GM19324 (cell line): ENCODE measurements around the gene ZNF284.
"Not testable (repeated sequence)": the region's sequence is repeated elsewhere in the genome, so short reads cannot be mapped to it uniquely, and the experiment has no call there.

ENCODE experiments used
- ATAC-seq: cut with Tn5 transposase; IDR thresholded peaks from one replicate; pipeline ENCODE4 v1.9.1; 2021; ENCODE audit warnings: mild to moderate bottlenecking, moderate library complexity; ENCODE audit not compliant: unreplicated experiment, low FRiP score

ZNF284 gene

DNA sequence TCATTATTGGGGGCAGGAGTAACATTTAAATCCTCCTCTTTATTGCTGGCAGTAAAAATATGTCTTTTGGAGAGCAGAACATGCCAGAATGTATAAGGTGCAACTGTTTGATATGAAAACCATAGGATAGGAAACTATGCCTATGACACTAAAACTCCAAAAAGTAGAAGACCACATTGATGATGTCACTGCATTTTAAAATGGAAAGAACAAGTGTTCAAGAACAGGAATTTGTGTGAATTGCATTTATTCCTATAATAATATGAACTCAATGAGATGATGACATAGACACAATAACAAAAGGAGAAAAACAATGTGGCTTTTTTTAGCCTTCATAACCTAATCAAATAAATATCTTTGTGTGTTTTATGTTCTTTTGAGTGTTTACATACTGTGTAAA, 37.5 kb downstream of the ZNF284 start:
- ATAC-seq, result no peak

- no peak for ATAC-seq
Measured at GRCh38 chr19:44111910-44112463, 40.0 kb downstream of the ZNF284 start.

DNA sequence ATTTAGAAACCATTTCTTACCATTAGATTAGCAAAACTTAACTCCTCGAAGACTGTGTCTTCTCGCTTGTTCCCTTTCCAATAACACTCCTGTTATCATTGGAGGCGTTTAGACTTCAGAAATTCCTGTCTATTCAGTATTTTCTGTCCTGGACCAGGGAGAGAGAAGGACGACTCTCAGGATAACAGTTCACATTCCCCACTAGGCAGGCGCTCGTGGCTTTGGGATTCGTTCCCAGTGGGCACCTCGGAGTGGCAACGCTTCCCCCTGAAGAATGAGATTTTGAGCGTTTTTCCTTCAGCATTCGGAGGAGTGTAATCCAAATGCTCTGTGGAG, 40.8 kb downstream of the ZNF284 start:
- ATAC-seq, result no peak

- peak; percentile 96 for ATAC-seq
Measured at GRCh38 chr19:44113138-44113783, 41.3 kb downstream of the ZNF284 start, which contains the start of gene ZNF225. Gene ZNF225 (plus strand): TSS chr19:44113399. CDS start chr19:44115828, 2,429 bp downstream.

DNA sequence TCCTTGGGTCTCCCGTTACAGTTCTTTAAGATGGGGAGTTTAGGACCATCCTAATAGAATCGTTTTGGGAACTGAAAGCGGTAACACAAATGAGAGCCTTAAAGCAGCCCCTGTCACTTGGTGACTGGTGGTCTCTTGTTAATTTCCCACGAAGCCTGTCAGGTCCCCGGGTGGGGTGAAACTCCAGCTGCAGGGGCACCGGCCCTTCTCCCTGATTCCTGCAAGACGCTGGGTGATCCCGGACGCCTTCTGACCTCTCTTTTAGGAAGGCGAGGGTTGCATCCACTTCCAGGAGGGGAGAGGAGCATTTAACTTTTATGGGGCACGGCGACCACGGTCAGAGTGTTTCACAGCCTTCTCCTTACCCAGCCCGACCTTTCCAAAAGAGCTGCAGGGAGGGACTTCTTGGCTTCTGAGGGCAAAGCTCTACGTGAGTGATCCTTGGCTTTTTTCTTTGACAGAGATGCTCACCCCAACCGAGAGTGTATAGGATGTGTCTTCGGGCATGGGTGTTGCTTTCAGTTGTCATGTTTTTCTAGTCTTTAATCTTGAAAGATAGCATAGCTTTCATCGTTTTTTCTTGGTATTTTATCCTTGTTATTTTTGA, 41.9 kb downstream of the ZNF284 start:
- no peak for ATAC-seq

GRCh38 chr19:44121162-44121561, 49.2 kb downstream of the ZNF284 start:
- not testable (repeated sequence) for ATAC-seq

DNA sequence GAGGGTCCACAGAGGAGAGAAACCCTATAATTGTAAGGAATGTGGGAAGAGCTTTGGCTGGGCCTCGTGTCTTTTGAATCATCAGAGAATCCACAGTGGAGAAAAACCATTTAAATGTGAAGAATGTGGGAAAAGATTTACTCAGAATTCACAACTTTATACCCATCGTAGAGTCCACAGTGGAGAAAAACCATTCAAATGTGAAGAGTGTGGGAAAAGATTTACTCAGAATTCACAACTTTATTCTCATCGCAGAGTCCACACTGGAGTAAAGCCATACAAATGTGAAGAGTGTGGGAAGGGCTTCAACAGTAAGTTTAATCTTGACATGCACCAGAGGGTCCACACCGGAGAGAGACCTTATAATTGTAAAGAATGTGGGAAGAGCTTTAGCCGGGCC, 60.0 kb downstream of the ZNF284 start:
- ATAC-seq, result no peak
